Testis (tissue), 3 donors: ENCODE results near the gene ZNF827. TPM values are rescaled to one million over a fixed set of nuclear protein-coding genes. Genes with fewer than 3 reads are reported as not detected.

ENCODE experiments used
- DNase-seq: peaks from one replicate; pipeline ENCODE4 v3.0.0-alpha.2; 2019
- H3K27ac ChIP-seq, 2 donors: fragments of 200-600 bp; sonication (generic); one replicate each; pipeline ENCODE4 v1.5.1; 2019
- H3K27me3 ChIP-seq: fragments of 200-600 bp; sonication (generic); one replicate; pipeline ENCODE4 v1.5.1; 2019
- H3K36me3 ChIP-seq: fragments of 200-600 bp; sonication (generic); one replicate; pipeline ENCODE4 v1.5.1; 2017; ENCODE audit warnings: low read depth; ENCODE audit errors: missing control alignments
- H3K4me1 ChIP-seq: fragments of 200-600 bp; sonication (generic); one replicate; pipeline ENCODE4 v1.5.1; 2019
- H3K4me3 ChIP-seq, 2 donors: fragments of 200-600 bp; sonication (generic); one replicate each; pipeline ENCODE4 v1.5.1; 2017 to 2019
- H3K9me3 ChIP-seq: fragments of 200-600 bp; sonication (generic); one replicate; pipeline ENCODE4 v1.5.1; 2017
- POLR2A ChIP-seq: fragments of 450-650 bp; IDR thresholded peaks from one replicate; pipeline ENCODE4 v1.6.1; 2017; ENCODE audit warnings: antibody characterized with exemption, mild to moderate bottlenecking, moderate library complexity
- WGBS, 2 donors: methylation state at CpG; one replicate each; pipeline ENCODE4 v1.1.5; 2018; 5-methylcytosine and 5-hydroxymethylcytosine counted together
- intact Hi-C: fragments of 100-400 bp; cut with DNase I; formaldehyde crosslinking; loops from one replicate; pipeline ENCODE4 v1.15.1; 2023; ENCODE audit warnings: low total_unique reads
- polyA plus RNA-seq: library from polyadenylated mRNA; stranded (reverse); fragments of 350-450 nt; fragmentation: Illumina TruSeq; extraction: RNeasy Lipid Tissue Mini Kit (QIAGEN cat#74804); gene quantifications from one replicate; pipeline ENCODE4 v1.2.3, GENCODE V29; 2014; ENCODE audit warnings: low read depth, low replicate concordance; ENCODE audit not compliant: insufficient read depth
- total RNA-seq, 2 donors: library from RNA; depleted of rRNA; stranded (reverse); fragments of >200 nt; gene quantifications; one replicate each; pipeline ENCODE4 v1.2.3, GENCODE V29; 2016
- TF ChIP-seq, protein P1 (sequence below), 3 experiments: fragments of 450-650 bp in 2 of 3; fragments of 200-600 bp in 1 of 3; sonication (generic) in 1 of 3; IDR thresholded peaks; one replicate each; pipeline ENCODE4 v1.5.1; 2016 to 2019; ENCODE audit warnings: antibody characterized with exemption in 3 of 3, mild to moderate bottlenecking in 2 of 3, moderate library complexity in 1 of 3

Gene ZNF827
- total and polyA plus RNA-seq, 3 donors from 2014 or later = 13.9 to 46.8 (median 37.5) TPM

DNA sequence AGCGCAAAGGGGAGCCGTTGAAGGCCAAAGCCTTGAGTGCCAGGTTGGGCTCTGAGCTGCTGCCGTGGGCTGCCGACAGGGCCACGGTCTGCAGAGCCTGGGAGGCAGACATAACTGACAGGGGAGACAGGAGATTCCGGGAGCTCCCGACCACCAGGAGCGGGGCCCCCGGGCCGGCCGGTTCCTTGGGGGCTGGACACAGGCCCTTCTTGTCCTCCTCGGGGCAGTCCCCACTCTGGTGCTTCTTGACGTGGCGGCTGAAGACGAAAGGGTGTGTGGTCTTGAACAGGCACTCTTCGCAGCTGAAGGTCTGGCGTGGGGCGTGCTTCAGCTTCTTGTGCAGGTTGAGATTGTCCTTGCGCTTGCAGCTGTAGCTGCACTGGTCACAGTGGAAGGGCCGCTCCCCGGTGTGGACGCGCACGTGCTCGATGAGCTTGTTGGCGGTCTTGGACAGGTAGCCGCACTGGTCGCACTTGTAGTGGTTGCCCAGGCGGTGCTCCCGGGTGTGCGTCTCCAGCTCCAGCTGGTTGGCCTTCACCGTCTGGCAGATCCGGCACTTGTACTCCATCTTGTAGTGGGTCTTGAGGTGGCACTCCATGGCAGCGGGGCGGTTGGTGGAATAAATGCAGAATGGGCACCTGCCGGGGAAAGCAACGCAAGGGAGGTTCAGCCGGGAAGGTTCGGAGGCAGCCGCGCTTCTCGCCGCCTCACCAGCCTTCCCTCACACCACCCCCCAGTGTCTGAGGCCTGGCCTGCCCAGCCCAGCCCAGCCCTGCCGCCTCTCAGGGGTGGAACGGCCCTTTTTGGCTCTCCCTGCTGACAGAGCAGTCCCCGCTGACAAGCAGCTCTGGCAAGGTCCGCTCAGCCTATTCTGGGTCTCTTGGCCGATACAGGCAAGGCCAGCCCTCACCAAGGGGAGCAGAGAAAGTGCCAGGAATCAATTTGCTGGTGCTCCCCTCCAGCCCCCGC is 177.4 kb downstream of the ZNF827 start:
- DNase-seq = no peak
- TF ChIP-seq, protein P1, sequence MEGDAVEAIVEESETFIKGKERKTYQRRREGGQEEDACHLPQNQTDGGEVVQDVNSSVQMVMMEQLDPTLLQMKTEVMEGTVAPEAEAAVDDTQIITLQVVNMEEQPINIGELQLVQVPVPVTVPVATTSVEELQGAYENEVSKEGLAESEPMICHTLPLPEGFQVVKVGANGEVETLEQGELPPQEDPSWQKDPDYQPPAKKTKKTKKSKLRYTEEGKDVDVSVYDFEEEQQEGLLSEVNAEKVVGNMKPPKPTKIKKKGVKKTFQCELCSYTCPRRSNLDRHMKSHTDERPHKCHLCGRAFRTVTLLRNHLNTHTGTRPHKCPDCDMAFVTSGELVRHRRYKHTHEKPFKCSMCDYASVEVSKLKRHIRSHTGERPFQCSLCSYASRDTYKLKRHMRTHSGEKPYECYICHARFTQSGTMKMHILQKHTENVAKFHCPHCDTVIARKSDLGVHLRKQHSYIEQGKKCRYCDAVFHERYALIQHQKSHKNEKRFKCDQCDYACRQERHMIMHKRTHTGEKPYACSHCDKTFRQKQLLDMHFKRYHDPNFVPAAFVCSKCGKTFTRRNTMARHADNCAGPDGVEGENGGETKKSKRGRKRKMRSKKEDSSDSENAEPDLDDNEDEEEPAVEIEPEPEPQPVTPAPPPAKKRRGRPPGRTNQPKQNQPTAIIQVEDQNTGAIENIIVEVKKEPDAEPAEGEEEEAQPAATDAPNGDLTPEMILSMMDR (IDR thresholded peaks at IDR 0.05) = no peak
- TF ChIP-seq POLR2A = no peak
- H3K27me3 ChIP-seq = no peaks in the 10 kb centered on the region
- 75 to 81% methylated on average over 21 to 49 of the region's 49 CpGs for WGBS, 2 donors
- no peak overlapping the region for H3K27ac ChIP-seq
- H3K9me3 ChIP-seq = no peaks in the 10 kb centered on the region
- intact Hi-C loops = no loop called here
- no peak overlapping the region for H3K4me3 ChIP-seq
- no peaks in the 10 kb centered on the region for H3K4me1 ChIP-seq
- no peaks in the 10 kb centered on the region for H3K36me3 ChIP-seq

DNA sequence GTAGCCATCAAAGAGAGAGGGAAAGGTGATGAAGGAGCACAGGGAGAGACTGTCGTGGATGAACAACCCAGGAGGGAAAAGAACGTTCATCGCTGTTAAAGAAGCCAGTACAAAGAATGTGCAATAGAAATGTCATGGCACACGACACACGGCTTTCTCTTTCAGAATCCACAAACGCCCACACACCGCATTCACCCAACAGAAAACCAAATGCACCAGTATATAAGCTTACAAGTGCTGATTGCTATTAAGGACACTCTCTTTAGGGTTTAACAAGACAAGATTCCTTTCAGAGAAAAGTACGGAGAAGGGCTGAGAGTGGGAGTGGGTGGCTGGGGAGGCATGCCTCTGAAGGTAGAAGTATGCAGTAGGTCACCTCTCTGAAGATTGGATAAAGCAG is 178.4 kb downstream of the ZNF827 start:
- TF ChIP-seq, protein P1 (IDR thresholded peaks at IDR 0.05) = no peak
- TF ChIP-seq POLR2A = no peak
- no peaks in the 10 kb centered on the region for H3K4me1 ChIP-seq
- H3K27me3 ChIP-seq = no peaks in the 10 kb centered on the region
- no peak for DNase-seq
- H3K9me3 ChIP-seq = no peaks in the 10 kb centered on the region
- H3K4me3 ChIP-seq = no peak overlapping the region
- 88 to 92% methylated on average over 8 of the region's 8 CpGs for WGBS, 2 donors
- intact Hi-C loops = no loop called here
- H3K27ac ChIP-seq = no peak overlapping the region
- H3K36me3 ChIP-seq = no peaks in the 10 kb centered on the region

DNA sequence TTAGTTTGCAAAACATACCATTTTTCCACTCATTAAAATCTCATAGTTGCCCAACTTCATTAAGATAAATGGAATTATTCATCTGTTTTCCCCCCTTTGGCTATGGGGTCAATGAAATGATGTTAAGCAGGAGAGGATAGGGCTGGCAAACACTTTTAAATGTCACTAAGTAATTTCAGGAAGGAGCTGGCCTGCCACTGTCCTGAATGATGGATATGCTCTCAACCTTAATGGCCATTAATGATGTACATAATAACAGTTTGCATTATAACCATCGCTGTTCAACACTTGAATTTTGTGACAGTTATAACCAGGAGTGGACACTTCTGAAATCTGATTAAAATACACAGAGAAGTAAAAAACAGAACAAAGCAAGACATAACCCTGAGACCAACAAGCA is 181.4 kb downstream of the ZNF827 start:
- TF ChIP-seq POLR2A = no peak
- TF ChIP-seq, protein P1 (IDR thresholded peaks at IDR 0.05) = no peak
- H3K9me3 ChIP-seq = no peaks in the 10 kb centered on the region
- no peaks in the 10 kb centered on the region for H3K4me1 ChIP-seq
- H3K27ac ChIP-seq = no peak overlapping the region
- H3K27me3 ChIP-seq = no peaks in the 10 kb centered on the region
- no peak for DNase-seq
- no peaks in the 10 kb centered on the region for H3K36me3 ChIP-seq
- WGBS, 2 donors = 82 to 97% methylated on average over 1 of the region's 1 CpG
- no peak overlapping the region for H3K4me3 ChIP-seq
- intact Hi-C loops = no loop called here

DNA sequence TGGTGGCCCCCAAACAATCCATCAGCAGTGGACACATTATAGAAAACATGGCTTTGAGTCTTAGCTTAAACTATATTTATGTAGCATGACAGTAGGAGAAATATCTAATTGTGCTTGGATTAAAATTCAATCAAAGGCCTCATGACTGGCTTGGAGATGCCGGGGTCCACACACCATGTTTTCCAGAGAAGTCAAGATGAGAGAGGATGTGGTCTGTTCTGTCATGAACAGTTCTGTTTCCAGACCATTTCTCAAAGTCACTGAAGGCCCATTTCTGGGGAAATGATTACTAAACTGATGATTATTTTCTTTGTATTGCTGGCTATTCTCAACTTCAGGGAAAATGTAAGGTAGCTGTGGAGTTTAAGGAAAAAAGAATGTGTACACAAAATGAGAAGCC is 182.4 kb downstream of the ZNF827 start:
- Histone ChIP-seq H3K27me3 (no peaks in the 10 kb centered on the region), H3K36me3 (no peaks in the 10 kb centered on the region), H3K4me1 (no peaks in the 10 kb centered on the region), H3K9me3 (no peaks in the 10 kb centered on the region), H3K4me3 (no peak overlapping the region), H3K27ac (no peak overlapping the region)
- no peak for DNase-seq
- intact Hi-C loops = no loop called here
- 93 to 100% methylated on average over 1 of the region's 1 CpG for WGBS, 2 donors
- TF ChIP-seq POLR2A = no peak
- TF ChIP-seq, protein P1 (IDR thresholded peaks at IDR 0.05) = no peak

DNA sequence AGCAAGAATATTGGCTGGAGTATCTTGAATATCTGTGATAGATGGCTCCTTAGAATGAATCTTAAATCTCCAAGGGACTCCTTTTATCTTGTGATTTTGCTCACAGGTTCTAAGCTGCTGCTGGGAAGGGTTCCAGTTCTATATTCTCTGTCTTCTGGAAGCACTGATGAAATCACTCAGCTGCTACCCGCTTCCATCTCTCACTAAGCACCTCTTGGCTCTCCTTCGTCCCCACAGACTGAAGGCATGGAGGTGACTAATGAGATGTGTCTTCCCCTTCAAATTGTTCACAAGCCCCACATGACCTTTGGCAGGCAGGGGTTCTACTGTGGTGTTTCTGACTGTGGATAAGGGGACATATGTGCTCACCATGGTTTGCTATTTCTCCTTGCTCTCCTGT is 182.8 kb downstream of the ZNF827 start:
- 100% methylated on average over 2 of the region's 2 CpGs for WGBS, 2 donors
- Histone ChIP-seq H3K9me3 (no peaks in the 10 kb centered on the region), H3K27me3 (no peaks in the 10 kb centered on the region), H3K27ac (no peak overlapping the region), H3K4me1 (no peaks in the 10 kb centered on the region), H3K4me3 (no peak overlapping the region), H3K36me3 (no peaks in the 10 kb centered on the region)
- no peak for TF ChIP-seq POLR2A
- TF ChIP-seq, protein P1 (IDR thresholded peaks at IDR 0.05) = no peak
- intact Hi-C loops = no loop called here
- DNase-seq = no peak
